HG03354 (cell line): Measurements from ENCODE around the gene PLXNA4.
"Not testable (repeated sequence)": the region's sequence is repeated elsewhere in the genome, so short reads cannot be mapped to it uniquely, and the experiment has no call there.

Experiments used
- ATAC-seq: cut with Tn5 transposase; IDR thresholded peaks from one replicate; pipeline ENCODE4 v1.9.1; 2021; ENCODE audit warnings: mild to moderate bottlenecking; ENCODE audit not compliant: unreplicated experiment, poor library complexity, severe bottlenecking

PLXNA4 gene

GRCh38 chr7:132407764-132408163, 168.5 kb downstream of the PLXNA4 start:
- no peak for ATAC-seq

- ATAC-seq = no peak
Observed at GRCh38 chr7:132406039-132406438, 170.2 kb downstream of the PLXNA4 start.

- no peak for ATAC-seq
Observed at GRCh38 chr7:132404261-132404660, 172.0 kb downstream of the PLXNA4 start.

- no peak for ATAC-seq
Observed at GRCh38 chr7:132403465-132404110, 172.7 kb downstream of the PLXNA4 start.

- no peak for ATAC-seq
Observed at GRCh38 chr7:132402751-132403245, 173.5 kb downstream of the PLXNA4 start.

- ATAC-seq = no peak
Observed at GRCh38 chr7:132402096-132402495, 174.2 kb downstream of the PLXNA4 start.

GRCh38 chr7:132400561-132401142, 175.6 kb downstream of the PLXNA4 start:
- ATAC-seq = no peak

GRCh38 chr7:132399367-132399766, 176.9 kb downstream of the PLXNA4 start:
- no peak for ATAC-seq

GRCh38 chr7:132398253-132398925, 177.9 kb downstream of the PLXNA4 start:
- no peak for ATAC-seq

GRCh38 chr7:132397070-132397469, 179.2 kb downstream of the PLXNA4 start:
- ATAC-seq = no peak

- no peak for ATAC-seq
Observed at GRCh38 chr7:132395361-132395760, 180.9 kb downstream of the PLXNA4 start.

- ATAC-seq = no peak
Observed at GRCh38 chr7:132394283-132395198, 181.7 kb downstream of the PLXNA4 start.

GRCh38 chr7:132393789-132394261, 182.4 kb downstream of the PLXNA4 start:
- ATAC-seq = no peak

GRCh38 chr7:132392713-132393112, 183.6 kb downstream of the PLXNA4 start:
- ATAC-seq = no peak

- ATAC-seq = no peak
Observed at GRCh38 chr7:132390705-132391104, 185.6 kb downstream of the PLXNA4 start.

- not testable (repeated sequence) for ATAC-seq
Observed at GRCh38 chr7:132390049-132390448, 186.2 kb downstream of the PLXNA4 start.

GRCh38 chr7:132388688-132389087, 187.6 kb downstream of the PLXNA4 start:
- ATAC-seq = no peak

GRCh38 chr7:132387596-132387995, 188.7 kb downstream of the PLXNA4 start:
- ATAC-seq = no peak

- no peak for ATAC-seq
Observed at GRCh38 chr7:132386201-132386681, 190.0 kb downstream of the PLXNA4 start.

GRCh38 chr7:132383962-132384361, 192.3 kb downstream of the PLXNA4 start:
- ATAC-seq = no peak
